ENCODE results near the gene LMNA.
A peak's percentile ranks its signal among the peaks of the same experiment; 100 is the strongest.

The LMNA gene

DNA sequence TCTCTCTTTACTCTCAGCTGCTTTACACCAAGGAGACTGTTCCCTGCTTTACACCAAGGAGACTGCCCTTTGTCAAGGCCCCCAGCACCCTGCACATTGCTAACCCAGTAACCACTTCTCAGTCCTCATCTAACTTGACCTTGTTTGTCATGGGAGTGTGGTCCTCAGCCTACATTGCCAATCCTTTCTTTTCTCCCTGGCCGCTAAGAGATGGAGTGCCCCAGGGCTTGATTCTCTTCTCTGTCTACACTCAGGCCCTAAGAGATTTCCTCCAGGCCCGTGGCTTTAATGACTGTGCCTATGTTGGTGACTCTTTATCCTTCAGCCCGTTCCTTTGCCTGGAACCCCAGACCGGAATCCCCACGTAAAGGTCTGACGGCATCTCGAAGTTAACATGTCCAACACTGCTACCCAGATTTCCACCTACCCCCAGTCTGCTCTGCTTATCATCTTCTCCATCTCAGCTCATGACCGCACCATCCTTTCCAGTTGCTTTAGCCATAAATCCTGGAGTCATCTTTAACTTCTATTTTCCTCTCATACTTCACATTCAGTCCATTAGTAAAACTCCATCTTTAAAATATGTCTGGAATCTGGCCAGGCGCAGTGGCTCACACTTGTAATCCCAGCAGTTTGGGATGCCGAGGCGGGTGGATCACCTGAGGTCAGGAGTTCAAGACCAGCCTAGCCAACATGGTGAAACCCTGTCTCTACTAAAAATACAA, 29.4 kb downstream of the LMNA start:
- no peak for DNase-seq

DNA sequence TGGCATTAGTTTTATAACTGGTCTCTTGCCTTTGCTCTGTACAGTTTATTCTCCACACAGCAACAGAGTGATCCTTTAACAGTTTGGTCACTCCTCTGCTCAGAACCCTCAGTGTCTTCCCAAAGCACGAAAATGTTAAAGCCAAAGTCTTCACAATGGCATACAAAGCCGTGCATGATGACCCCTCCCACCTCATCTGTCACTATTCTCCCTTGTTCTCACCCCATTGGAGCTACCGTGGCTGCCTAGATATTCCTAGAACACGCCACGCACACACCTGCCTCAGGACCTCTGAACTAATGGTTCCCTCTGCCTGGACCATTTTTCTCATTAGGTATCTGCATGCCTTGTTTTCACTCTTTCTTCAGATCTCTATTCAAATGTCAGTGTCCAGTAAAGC, 30.2 kb downstream of the LMNA start:
- no peak for DNase-seq

DNA sequence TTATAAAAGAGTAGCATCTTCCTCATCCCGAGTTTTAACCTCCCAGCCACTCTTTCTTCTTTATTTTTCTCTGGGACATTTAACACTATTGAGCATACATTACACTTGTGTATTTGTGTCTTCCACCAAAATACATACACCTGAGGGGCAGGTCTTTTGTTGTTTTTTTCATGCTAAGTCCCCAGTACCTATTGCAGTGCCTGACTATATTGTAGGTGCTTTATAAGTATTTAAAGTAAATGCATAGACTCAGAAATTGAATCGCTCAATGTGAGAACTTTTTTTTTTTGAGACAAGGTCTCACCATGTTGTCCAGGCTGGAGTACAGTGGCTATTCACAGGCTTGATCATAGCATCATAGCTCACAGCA, 31.1 kb downstream of the LMNA start:
- DNase-seq, result no peak

DNA sequence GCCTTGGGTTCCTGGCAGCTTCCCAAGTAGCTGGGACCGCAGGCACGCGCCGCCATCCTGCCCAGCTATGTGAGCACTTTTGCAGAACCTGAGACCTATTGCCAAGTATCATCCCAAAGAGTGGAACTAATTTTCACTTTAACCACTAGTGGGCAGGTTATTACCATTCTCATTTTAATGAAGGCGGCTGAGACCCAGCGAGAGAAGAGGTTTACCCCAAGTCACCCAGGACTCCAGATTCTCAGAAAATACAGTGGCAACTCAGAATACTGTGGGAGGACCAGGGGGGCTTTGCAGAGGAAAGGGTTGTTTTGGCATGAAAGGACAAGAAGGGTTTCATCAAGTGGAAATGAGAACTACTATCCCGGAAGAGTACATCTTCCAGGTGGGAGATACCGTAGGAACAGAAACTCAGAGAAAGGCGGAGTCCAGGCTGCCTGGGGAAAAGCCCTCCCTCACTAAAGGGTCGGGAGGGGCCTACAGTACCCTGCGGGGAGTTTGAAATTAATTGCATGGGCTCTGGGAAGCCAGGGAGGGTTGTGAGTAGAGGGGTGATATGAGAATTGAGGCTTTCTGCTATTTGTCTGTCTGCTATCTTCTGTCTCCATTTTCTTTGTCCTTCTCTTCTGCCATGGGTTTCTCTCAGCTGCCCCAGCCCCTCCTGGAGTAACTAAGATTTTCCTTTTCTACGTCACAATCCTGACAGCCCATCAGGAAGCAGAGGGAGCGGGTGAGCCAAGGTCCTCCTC, 31.7 kb downstream of the LMNA start:
- DNase-seq, result peak; percentile 75

DNA sequence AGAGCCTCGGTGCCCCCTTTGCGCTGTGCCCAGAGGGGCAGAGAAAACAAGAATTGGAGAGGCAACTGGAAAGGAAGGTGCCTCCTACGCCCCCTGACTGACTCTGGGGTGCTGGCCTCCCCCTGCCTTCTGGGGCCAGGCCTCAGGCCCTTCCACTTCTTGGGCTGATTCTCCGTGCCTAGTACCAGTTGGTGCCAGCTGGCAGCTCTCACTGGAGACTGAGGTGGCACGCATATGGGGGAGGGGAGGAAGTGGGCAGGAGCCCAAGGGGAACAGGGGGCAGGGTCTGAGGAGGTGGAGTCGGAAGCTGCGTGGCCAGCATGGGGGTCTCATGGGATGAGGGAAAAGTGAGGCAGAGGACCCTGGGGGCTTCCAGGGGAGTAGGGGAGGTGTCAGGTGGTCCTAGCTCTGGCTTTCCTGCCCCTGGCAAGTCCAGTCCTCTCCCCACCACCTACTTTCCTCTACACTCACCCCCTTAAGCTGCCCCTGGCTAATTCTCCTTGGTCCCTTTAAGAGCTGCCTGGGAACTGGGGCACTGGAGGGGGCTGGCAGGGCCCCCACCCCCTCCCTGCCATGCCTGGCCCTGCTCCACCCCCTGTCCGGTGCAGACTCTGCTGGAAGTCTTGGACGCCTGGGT, 32.4 kb downstream of the LMNA start:
- DNase-seq, result no peak

DNA sequence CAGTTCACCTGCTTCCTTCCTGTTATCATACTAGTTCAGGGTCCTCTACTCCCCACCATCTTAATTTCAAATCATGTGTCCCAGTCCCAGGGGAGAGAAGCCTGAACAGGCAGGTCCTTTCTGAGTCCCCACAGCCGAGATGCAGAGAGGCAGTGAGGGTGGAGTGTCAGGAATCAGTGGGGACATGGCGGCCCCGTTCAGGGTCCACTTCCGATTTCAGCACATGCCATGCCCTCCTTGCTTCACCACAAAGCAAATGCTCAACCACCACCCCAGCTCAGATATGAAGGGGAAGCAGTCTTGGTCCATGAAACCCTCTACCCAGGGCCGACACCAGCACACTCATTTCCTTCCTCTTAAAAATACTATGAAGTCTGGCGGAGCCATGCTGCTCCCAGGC, 33.7 kb downstream of the LMNA start:
- DNase-seq, result no peak

DNA sequence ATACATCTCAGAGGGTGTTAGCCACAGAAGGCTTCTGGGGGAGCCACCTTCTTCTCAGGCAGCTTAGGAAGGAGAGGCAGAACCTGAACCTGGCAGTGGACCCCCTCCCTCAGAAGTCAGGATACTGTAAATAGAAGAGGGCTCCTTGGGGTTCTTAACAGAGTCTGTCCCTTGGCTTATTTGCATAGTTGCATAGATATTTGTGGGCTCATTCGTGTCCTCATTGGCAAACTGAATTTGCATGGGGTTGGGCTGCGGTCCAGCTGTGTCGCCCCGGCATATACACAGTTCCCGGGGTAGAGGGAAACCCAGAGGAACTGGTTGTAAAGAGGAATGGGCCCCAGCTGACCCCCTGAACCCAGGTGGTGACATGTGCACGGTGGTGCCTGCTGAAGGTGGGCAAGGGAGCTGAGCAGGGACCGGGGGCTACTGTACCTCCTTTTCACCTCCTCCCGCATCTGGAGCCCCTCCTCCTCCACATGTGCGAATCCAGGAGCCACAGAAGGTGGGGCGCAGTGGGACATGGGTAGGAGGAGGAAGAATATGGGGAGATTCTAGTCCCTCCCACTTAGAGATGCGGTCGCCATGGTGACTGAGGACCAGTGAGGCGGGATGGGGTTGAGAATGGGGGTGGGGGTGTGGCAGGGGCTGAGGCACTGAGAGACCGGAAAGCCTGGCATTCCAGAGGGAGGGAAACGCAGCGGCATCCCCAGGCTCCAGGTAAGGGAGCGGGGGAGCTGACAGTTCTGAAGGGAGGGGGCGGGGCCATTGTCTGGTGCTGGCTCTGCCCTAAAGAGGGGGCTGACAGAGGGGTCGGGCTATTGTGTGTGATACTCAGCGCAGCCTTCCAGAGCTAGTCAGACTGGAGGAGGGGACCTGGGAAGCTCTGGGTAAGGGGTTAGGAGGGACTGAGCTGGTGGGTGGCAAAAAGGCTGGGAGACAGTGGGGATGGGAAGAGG, 35.1 kb downstream of the LMNA start:
- DNase-seq, result no peak

DNA sequence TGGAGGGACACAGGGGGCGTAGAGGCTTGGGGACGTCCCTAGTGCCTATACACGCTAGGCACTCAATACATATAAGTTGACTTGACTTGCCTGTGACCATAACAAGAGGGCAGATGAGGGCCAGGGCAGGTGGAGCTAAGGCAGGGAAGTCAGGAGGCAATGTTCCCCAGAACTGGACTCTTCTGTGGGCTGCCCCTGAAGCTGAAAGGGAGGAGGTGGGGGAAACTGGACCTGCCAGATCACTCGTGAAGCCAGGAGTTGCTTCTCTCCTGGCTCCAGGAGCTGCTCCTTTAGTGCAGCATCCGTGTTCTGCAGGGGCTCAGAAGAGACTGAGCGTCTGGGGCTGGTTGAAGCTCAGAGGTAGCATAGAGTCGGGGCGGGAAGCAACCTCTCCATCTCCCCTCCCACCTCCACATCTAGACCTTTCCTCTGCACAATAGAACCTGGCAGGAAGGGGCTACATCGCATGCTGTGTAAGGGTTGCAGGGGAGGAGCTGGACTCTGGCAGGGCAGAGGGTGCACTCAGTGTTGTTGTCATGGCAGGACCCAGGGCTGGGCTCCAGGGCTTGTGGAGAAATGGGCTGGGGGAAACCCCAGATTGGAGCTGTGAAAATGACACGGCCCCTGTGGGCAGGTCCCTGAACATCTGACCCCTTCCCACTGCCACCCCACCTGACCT, 36.0 kb downstream of the LMNA start:
- no peak for DNase-seq

DNA sequence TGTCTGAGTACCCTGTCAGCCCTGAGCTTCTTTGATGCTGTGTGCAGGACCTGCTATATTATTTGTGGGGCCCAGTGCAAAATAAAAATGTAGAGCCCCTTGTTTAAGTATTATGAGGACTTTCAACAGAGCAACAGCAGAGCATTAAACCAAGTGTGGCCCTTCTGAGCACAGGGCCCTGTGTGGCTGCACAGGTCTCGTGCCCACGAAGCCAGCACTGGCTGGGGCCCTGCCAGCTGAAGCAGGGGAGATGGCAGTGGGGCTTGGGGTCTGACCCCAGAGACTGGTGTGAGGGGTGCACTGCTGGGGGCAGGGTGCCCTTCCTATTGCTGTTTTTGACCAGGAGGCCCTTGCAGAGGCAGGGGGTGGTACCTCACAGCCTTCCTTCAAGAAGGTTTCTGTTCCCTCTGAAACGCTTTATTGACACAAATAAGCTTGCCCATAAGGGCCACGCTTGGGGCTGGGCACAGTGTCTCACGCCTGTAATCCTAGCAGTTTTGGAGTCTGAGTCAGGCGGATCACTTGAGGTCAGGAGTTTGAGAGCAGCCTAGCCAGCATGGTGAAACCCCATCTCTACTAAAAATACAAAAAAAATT, 36.7 kb downstream of the LMNA start:
- no peak for DNase-seq

DNA sequence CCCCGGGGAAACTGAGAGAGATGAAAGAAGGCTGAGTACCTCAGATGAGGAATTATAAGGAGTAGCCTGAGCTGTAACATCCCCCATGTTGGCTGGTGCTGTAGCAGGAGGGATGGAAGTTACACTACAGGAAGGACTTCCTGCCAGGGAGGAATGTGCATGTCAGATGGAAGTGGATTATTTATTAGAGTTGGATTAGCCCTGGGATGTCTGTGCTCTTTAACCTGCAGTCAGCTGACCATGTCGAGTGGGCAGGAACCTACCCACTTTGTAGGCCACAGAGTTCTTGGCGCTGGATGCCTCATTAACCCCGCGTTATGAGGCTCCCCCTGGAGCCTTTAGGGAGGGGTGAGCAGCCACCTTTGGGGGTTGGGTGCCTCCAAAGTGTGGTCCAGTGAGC, 38.1 kb downstream of the LMNA start:
- no peak for DNase-seq

DNA sequence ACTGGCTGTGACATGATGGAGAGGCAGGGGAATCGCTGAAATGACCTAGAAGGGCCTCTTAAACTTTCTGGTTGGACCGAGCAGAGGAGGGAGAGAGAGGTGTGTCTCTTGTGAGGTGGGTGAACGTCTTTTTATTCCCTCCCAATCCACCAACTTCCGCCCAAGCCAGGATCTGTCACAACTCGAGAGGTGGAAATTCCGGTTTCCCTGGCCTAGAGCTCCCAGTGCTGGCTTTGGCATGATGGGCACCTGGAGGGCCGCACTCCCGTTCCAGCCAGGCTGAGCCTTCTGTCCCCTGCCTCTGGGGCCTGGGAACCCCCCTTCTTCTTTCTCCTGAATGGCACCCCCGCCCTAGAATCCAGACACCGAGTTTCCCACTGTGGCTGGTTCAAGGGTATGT, 38.9 kb downstream of the LMNA start, which contains the start of gene SEMA4A:
Gene SEMA4A (plus strand): TSS at position 224 of the 400 bp plus-strand sequence. CDS start 994 bp downstream, outside the sequence.
- no peak for DNase-seq

DNA sequence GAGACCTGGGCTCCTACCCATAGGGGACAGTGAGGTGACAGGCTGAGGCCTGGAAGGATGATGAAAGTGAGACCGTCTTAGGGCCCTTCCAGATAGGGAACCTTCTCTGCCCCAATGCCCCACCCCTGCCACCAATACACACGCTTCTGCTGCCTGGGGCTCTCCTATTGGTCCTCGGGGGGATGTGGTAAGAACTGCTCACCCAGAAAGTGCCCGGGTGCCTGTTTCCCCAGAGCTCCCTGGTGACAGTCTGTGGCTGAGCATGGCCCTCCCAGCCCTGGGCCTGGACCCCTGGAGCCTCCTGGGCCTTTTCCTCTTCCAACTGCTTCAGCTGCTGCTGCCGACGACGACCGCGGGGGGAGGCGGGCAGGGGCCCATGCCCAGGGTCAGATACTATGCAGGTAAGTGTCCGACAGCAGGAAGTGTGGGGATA, 39.8 kb downstream of the LMNA start:
- DNase-seq, result no peak

DNA sequence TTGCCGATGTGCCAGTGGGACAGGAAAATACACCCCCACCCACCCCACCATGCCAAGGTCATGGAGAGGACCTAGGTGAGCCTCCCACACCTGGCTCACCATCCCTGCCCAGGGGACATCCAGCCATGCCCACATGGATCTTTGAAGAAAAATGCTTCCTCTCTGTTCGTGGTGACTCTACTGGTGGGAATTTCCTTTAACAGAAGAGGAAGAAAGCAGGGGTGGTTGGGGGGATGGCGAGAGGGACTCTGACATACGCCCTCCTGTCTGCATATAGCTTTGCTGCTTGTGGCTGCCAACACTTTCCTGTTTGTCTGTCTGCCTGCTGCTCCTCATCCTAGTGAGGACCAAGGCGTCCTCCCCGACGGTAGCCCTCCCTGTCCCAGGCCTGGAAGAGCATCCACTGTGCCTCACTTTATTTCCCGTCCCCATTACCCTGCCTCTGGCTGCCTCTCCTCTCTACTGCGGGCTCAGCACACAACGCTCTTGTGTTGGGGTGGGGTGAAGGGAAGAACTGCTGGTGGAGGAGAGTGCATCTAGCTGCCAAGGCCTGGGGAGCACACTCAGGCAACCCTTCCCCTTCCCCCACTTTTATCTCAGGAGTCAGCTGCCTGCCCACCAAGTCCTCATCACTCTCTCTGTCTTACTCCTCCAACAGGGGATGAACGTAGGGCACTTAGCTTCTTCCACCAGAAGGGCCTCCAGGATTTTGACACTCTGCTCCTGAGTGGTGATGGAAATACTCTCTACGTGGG, 41.4 kb downstream of the LMNA start:
- DNase-seq, result no peak

DNA sequence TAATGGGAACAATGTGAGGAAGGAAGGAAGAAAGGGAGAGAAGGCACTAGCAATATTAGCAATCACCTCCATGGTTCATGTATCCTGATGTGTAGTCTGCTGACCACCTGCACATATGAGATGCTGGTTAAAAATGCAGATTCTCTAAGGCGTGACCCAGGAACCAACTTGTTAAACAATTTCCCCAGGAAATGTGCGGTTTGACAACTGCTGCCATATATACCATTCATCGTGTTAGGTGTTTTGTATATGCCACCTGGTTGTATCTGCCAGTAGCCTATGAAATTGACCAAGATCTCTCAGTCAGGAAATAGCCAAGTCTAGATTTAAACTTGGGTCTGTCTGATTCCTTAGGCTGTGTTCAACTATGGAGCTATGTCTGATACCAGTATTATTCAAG, 43.0 kb downstream of the LMNA start:
- no peak for DNase-seq

DNA sequence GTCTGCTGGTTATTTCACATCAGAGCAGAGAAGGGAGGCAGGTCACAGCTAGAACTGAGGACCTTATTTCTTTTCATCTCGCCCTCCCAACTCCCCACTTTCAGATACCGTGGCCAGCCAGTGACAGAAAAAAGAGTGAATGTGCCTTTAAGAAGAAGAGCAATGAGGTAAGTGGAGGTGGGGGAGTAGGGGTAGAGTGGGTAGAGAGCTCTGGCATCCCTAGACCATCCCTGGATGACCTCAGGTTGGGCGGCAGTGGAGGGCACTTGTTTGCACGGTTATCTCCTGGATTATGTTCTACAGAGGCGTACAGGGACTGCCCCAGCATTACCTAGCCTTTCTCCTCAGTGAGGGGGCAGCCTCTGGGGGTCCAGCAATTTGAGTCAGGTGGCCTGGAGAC, 43.5 kb downstream of the LMNA start:
- DNase-seq, result no peak

DNA sequence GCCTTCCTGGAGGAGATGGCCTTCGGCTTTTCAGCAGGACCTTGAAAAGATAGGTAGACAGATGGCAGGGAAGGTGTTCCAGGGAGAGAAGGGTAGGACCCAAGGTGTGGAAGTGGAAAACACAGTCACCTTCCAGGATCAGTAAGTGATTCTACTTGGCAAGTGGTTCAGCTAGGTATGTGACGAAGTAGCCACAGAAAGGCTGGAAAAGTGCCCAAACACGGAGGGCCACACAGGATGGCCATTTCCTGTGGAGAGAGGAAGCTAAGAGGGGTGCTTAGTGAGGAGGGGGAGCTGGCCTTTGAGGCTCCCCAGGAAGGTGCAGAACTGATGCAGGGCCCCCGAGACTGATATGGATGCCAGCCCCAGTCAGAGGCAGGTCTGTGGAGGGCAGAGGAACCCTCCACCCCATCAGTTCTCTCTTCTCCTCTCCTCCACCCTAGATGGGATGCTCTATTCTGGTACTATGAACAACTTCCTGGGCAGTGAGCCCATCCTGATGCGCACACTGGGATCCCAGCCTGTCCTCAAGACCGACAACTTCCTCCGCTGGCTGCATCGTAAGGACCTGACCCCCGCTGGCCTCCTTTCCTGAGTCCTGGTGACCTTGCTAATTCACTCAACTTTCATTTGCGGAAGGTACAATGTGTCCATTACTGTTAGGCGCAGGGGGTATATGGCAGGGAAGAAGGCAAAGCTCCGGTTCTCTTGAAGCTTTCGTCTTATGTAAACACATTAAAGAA, 45.7 kb downstream of the LMNA start:
- DNase-seq, result no peak

DNA sequence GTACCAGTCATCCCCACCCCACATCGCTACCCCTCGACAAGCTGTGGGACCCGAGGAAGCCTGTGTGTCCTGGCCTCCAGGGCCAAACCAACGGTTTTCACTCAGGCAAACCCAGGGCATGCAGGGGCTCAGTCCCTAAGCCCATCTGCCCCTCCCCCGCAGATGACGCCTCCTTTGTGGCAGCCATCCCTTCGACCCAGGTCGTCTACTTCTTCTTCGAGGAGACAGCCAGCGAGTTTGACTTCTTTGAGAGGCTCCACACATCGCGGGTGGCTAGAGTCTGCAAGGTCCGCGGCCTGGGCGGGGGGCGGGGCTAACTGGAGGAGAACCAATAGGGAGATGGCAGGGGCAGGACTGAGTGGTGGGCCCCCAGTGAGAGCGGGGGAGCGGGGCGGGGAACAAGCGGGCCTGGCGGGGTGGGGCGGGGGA, 46.2 kb downstream of the LMNA start:
- DNase-seq, result peak; percentile 87

DNA sequence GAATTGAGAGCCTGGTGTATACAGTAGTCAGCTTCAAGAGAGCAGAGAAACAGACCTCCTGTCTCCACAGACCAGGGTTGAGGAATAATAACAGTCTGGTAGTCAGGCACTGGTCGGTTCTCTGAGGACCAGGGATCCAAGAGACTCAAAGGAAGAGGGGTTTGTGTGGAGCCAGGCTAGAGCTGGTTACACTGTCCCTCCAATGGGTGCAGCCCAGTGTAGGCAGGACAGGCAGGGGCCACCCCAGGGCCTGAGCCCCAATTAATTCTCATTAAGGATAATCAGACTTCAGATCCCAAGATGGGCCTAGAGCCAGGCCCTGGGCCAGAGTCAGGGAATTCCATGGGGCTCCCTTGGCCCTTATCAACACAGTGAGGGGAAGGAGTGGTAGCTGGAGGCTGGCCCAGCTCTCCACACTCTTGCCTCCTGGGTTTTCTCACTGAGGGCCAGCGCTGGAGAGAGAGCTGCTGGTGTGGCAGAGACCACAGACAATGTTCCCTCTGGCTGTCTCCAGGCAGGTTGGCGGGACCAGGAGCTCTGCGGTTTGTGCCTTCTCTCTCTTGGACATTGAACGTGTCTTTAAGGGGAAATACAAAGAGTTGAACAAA, 48.0 kb downstream of the LMNA start:
- DNase-seq, result no peak

DNA sequence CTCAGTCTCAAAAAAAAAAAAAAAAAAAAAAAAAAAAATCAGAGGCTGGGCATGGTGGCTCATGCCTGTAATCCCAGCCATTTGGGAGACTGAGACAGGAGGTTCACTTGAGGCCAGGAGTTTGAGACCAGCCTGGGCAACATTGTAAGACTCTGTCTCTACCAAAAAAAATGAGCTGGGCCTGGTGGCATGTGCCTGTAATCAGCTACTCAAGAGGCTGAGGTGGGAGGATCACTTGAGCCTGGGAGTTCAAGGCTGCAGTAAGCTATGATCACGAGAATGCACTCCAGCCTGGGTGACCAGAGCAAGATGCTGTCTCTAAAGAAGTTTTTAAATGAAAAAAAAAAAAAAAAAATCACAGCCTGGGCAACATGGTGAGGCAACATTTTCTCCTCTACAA, 49.2 kb downstream of the LMNA start:
- DNase-seq, result no peak

All from activated effector memory CD4-positive, alpha-beta T cell treated with anti-CD3 and anti-CD28 coated beads, Interleukin-2, amount 50 U/mL, for 16 hours (primary cell).